NCI-H82 treated with DMSO at 0.1 percent for 48 hours (cell line): ENCODE data around the gene GSG1L.
"Not testable (repeated sequence)": the region's sequence is repeated elsewhere in the genome, so short reads cannot be mapped to it uniquely, and the experiment has no call there.

Experiments
- DNase-seq: peaks from one replicate; lab custom pipeline; 2025; ENCODE audit not compliant: unreplicated experiment; lab: John Stamatoyannopoulos, UW

The GSG1L gene

GRCh38 chr16:27918755-27919154 is 144.8 kb downstream of the GSG1L start:
- no peak for DNase-seq

GRCh38 chr16:27917949-27918348 is 145.6 kb downstream of the GSG1L start:
- no peak for DNase-seq

- DNase-seq = no peak
These were observed 152.0 kb downstream of the GSG1L start for GRCh38 chr16:27911486-27911885.

GRCh38 chr16:27907457-27907972 is 156.0 kb downstream of the GSG1L start:
- no peak for DNase-seq

GRCh38 chr16:27906883-27907282 is 156.6 kb downstream of the GSG1L start:
- DNase-seq = no peak

GRCh38 chr16:27903046-27903655 is 160.4 kb downstream of the GSG1L start:
- DNase-seq = no peak

- DNase-seq = no peak
These were observed 161.0 kb downstream of the GSG1L start for GRCh38 chr16:27902551-27902950.

GRCh38 chr16:27901956-27902355 is 161.6 kb downstream of the GSG1L start:
- no peak for DNase-seq

- DNase-seq = no peak
These were observed 163.8 kb downstream of the GSG1L start for GRCh38 chr16:27899736-27900135.

- no peak for DNase-seq
These were observed 169.1 kb downstream of the GSG1L start for GRCh38 chr16:27894386-27894785.

- DNase-seq = no peak
These were observed 170.6 kb downstream of the GSG1L start for GRCh38 chr16:27892879-27893278.

- DNase-seq = no peak
These were observed 172.6 kb downstream of the GSG1L start for GRCh38 chr16:27890866-27891265.

GRCh38 chr16:27890006-27890405 is 173.5 kb downstream of the GSG1L start:
- DNase-seq = no peak

- peak; percentile 68 for DNase-seq
These were observed 179.9 kb downstream of the GSG1L start for GRCh38 chr16:27883576-27883975.

- DNase-seq = no peak
These were observed 183.2 kb downstream of the GSG1L start for GRCh38 chr16:27880287-27880686.

- DNase-seq = no peak
These were observed 183.8 kb downstream of the GSG1L start for GRCh38 chr16:27879601-27880247.

- DNase-seq = not testable (repeated sequence)
These were observed 190.9 kb downstream of the GSG1L start for GRCh38 chr16:27872627-27873026.

- DNase-seq = no peak
These were observed 193.3 kb downstream of the GSG1L start for GRCh38 chr16:27870116-27870798.

- DNase-seq = no peak
These were observed 194.1 kb downstream of the GSG1L start for GRCh38 chr16:27869411-27869810.

GRCh38 chr16:27868180-27868579 is 195.3 kb downstream of the GSG1L start:
- no peak for DNase-seq

- peak; percentile 67 for DNase-seq
These were observed 196.1 kb downstream of the GSG1L start for GRCh38 chr16:27867122-27868110.
